Activated B cell treated with CpG ODN at 0.5 μM for 24 hours (primary cell): ENCODE results near the gene HBQ1. TPM values are rescaled to one million over a fixed set of nuclear protein-coding genes. Genes with fewer than 3 reads are reported as not detected.

ENCODE experiments used
- ATAC-seq: fragments of 200-7000 bp; cut with Tn5 transposase; one replicate; pipeline ENCODE4 v1.10.0; 2021; ENCODE audit warnings: low read depth, mild to moderate bottlenecking, moderate library complexity
- CTCF ChIA-PET: fragments of 350-600 bp; sonication (Branson Sonifier 250); formaldehyde crosslinking; loops from one replicate; lab custom pipeline; 2021; ENCODE audit warnings: antibody characterized with exemption; lab: Charles Lee
- POLR2A ChIA-PET: fragments of 350-600 bp; sonication (Branson Sonifier 250); formaldehyde crosslinking; loops from one replicate; lab custom pipeline; 2021; ENCODE audit warnings: antibody characterized with exemption; lab: Charles Lee
- DNase-seq: peaks from one replicate; pipeline ENCODE4 v3.0.0; 2022
- H3K27ac Mint-ChIP-seq: one replicate; pipeline ENCODE4 v1.8.0; 2020; ENCODE audit warnings: mixed read lengths
- H3K27me3 Mint-ChIP-seq: one replicate; pipeline ENCODE4 v1.8.0; 2021; ENCODE audit warnings: mixed read lengths
- H3K36me3 Mint-ChIP-seq: one replicate; pipeline ENCODE4 v1.8.0; 2021; ENCODE audit warnings: low read depth, mixed read lengths
- H3K4me1 Mint-ChIP-seq: one replicate; pipeline ENCODE4 v1.8.0; 2021; ENCODE audit warnings: mixed read lengths
- H3K4me3 Mint-ChIP-seq: one replicate; pipeline ENCODE4 v1.8.0; 2020; ENCODE audit warnings: mild to moderate bottlenecking, mixed read lengths
- H3K9me3 Mint-ChIP-seq: one replicate; pipeline ENCODE4 v1.8.0; 2020; ENCODE audit warnings: mixed read lengths
- CTCF ChIP-seq: fragments of 200-600 bp; IDR thresholded peaks from one replicate; pipeline ENCODE4 v1.8.0; 2022; ENCODE audit warnings: antibody characterized with exemption, mild to moderate bottlenecking
- intact Hi-C: fragments of 100-400 bp; cut with micrococcal nuclease; formaldehyde crosslinking; loops from one replicate; pipeline ENCODE4 v1.15.1; 2024
- total RNA-seq: library from RNA; stranded (reverse); gene quantifications from 2 replicates; pipeline ENCODE4 v1.2.3, GENCODE V29; 2022

HBQ1 gene
- total RNA-seq, 1 donor from 2014 or later: not detected

DNA sequence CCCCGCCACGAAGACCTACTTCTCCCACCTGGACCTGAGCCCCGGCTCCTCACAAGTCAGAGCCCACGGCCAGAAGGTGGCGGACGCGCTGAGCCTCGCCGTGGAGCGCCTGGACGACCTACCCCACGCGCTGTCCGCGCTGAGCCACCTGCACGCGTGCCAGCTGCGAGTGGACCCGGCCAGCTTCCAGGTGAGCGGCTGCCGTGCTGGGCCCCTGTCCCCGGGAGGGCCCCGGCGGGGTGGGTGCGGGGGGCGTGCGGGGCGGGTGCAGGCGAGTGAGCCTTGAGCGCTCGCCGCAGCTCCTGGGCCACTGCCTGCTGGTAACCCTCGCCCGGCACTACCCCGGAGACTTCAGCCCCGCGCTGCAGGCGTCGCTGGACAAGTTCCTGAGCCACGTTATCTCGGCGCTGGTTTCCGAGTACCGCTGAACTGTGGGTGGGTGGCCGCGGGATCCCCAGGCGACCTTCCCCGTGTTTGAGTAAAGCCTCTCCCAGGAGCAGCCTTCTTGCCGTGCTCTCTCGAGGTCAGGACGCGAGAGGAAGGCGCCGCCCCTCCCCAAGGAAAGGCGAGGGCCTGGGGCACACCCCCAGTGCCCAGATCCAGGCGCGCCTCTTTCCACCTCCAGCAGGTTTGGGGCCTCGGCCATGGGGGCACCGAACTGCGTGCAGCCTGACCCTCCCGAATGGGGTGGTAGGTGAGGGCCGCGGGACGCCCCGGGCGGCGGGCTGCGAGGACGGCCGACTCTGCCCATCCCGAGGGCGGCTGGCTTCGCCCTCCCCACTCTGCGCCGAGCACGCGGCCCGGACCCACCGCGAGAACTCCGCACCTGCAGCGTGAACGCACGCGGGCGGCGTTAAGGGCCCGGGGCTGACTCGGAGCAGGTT, 664 bp downstream of the HBQ1 start:
- no peak overlapping the region for H3K27ac Mint-ChIP-seq
- DNase-seq (peak; percentile 79), ATAC-seq (peak; percentile 83)
- peak overlapping the region; percentile 19 for H3K4me3 Mint-ChIP-seq
- peaks cover 11% of the 10 kb centered on the region for H3K27me3 Mint-ChIP-seq
- ChIA-PET POLR2A (interaction anchor here (1.6 kb wide), 1 partner anchor 48 kb away, joined by 4 read pairs; no protein-coding TSS in a partner anchor), CTCF (interaction anchor here (1.0 to 1.1 kb wide), 2 partner anchors 18 to 77 kb away, joined by 3 read pairs; no protein-coding TSS in a partner anchor)
- peaks cover 10% of the 10 kb centered on the region for H3K4me1 Mint-ChIP-seq
- H3K9me3 Mint-ChIP-seq: no peaks in the 10 kb centered on the region
- no peak for TF ChIP-seq CTCF
- peaks cover 7% of the 10 kb centered on the region for H3K36me3 Mint-ChIP-seq
- intact Hi-C loops: loop anchor here (1.0 kb wide), 4 partner anchors 63 to 181 kb away; no protein-coding TSS in a partner anchor

GRCh38 chr16:181565-182021, 1.3 kb downstream of the HBQ1 start:
- Mint-ChIP-seq H3K27ac (no peak overlapping the region), H3K4me1 (peaks cover 10% of the 10 kb centered on the region), H3K9me3 (no peaks in the 10 kb centered on the region), H3K36me3 (peaks cover 7% of the 10 kb centered on the region), H3K27me3 (peaks cover 11% of the 10 kb centered on the region), H3K4me3 (no peak overlapping the region)
- ChIA-PET POLR2A (interaction anchor here (1.6 kb wide), 1 partner anchor 47 kb away, joined by 4 read pairs; no protein-coding TSS in a partner anchor), CTCF (interaction anchor here (1.0 kb wide), 1 partner anchor 17 kb away, joined by 3 read pairs; no protein-coding TSS in a partner anchor)
- DNase-seq (no peak), ATAC-seq (no peak)
- intact Hi-C loops: loop anchor here (1.0 kb wide), 4 partner anchors 63 to 181 kb away; no protein-coding TSS in a partner anchor
- TF ChIP-seq CTCF: peak; percentile 84

GRCh38 chr16:183005-183404, 2.7 kb downstream of the HBQ1 start:
- DNase-seq (no peak), ATAC-seq (no peak)
- ChIA-PET POLR2A (interaction anchor here (0.7 kb wide), 2 partner anchors 293 to 1612 kb away, joined by 4 to 9 read pairs; no protein-coding TSS in a partner anchor), CTCF (no interaction called here)
- no peak for TF ChIP-seq CTCF
- no peaks in the 10 kb centered on the region for H3K9me3 Mint-ChIP-seq
- peaks cover 8% of the 10 kb centered on the region for H3K4me1 Mint-ChIP-seq
- intact Hi-C loops: no loop called here
- H3K27me3 Mint-ChIP-seq: peaks cover 4% of the 10 kb centered on the region
- no peak overlapping the region for H3K4me3 Mint-ChIP-seq
- H3K36me3 Mint-ChIP-seq: peaks cover 15% of the 10 kb centered on the region
- H3K27ac Mint-ChIP-seq: no peak overlapping the region

GRCh38 chr16:185213-185612, 5.0 kb downstream of the HBQ1 start:
- no peak for TF ChIP-seq CTCF
- H3K4me3 Mint-ChIP-seq: no peak overlapping the region
- no peaks in the 10 kb centered on the region for H3K27me3 Mint-ChIP-seq
- no peaks in the 10 kb centered on the region for H3K9me3 Mint-ChIP-seq
- intact Hi-C loops: no loop called here
- POLR2A ChIA-PET: no interaction called here
- no peak overlapping the region for H3K27ac Mint-ChIP-seq
- DNase-seq (no peak), ATAC-seq (no peak)
- H3K36me3 Mint-ChIP-seq: peaks cover 35% of the 10 kb centered on the region
- CTCF ChIA-PET: no interaction called here
- H3K4me1 Mint-ChIP-seq: peaks cover 4% of the 10 kb centered on the region

- POLR2A ChIA-PET: no interaction called here
- peaks cover 4% of the 10 kb centered on the region for H3K4me1 Mint-ChIP-seq
- DNase-seq (no peak), ATAC-seq (no peak)
- no peaks in the 10 kb centered on the region for H3K27me3 Mint-ChIP-seq
- H3K36me3 Mint-ChIP-seq: peaks cover 39% of the 10 kb centered on the region
- intact Hi-C loops: no loop called here
- CTCF ChIA-PET: no interaction called here
- H3K4me3 Mint-ChIP-seq: no peak overlapping the region
- H3K27ac Mint-ChIP-seq: no peak overlapping the region
- no peaks in the 10 kb centered on the region for H3K9me3 Mint-ChIP-seq
- no peak for TF ChIP-seq CTCF
Measured at GRCh38 chr16:185691-186090, 5.4 kb downstream of the HBQ1 start.
